ENCODE data around the gene ADAP1.

Gene ADAP1

GRCh38 chr7:849145-849544, 105.3 kb downstream of the ADAP1 start:
- H3K4me3 ChIP-seq (ENCODE audit: low read depth, low read length), result no peak overlapping the region
- TF ChIP-seq CTCF (IDR thresholded peaks at IDR 0.05; ENCODE audit: low read depth, low read length), result no peak

Data from WI38 (cell line).